PFSK-1 (cell line): ENCODE results near the gene GYS1.

Experiments
- REST ChIP-seq, 2 experiments: IDR thresholded peaks; 2 replicates each; pipeline versions ENCODE4 v1.6.1 to v1.8.0; 2011 to 2012; ENCODE audit warnings: low read depth in 2 of 2, low read length in 2 of 2, control low read depth in 1 of 2, inconsistent platforms in 1 of 2, mild to moderate bottlenecking in 1 of 2, moderate library complexity in 1 of 2; ENCODE audit not compliant: insufficient read depth in 1 of 2
- TAF1 ChIP-seq: IDR thresholded peaks from 2 replicates; pipeline ENCODE4 v1.6.1; 2012; ENCODE audit warnings: low read length, control low read depth, borderline replicate concordance; ENCODE audit not compliant: insufficient read depth

DNA sequence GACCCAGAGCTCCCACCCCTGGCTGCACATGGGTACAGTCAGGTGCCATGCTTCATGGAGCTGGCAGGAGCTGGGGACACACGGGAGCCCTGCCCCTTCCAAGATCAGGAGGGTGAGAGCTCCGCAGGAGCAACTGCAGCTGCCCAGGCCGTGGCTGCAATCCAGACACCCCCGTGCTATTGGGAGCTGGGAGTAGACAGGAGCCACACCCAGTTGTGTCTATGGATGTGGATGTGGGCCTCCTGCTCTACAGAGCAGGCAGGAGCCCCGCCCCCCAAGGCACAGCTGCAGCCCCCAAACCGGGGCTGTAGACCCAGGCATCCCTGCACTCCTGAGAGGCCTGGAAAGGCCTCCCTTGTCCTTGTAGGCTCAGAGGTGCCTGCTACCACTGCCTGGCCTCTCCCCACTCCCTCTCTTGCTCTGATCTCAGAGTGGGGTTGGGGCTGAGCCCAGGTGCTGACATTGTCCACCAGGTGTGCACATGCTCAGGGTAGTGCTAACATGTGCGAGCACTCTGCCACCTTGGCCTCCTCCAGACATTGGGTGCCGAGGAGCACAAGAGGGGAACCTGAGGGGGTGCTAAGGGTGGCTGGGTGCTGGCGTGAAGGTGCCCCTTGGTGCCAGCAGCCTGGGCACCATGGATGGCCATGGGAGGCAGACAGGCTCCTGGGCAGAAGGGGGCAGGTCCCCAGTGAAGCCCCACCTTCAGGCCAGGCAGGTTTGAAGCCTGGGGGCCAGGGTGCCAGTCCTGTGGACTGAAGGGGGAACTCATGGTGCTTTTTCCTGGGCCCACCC is 46.4 kb downstream of the GYS1 start:
- TF ChIP-seq REST (IDR thresholded peaks at IDR 0.05; ENCODE audit: insufficient read depth in 1 of 2, low read depth in 2 of 2, low read length in 2 of 2) (no peak), TAF1 (no peak)
